Measurements from ENCODE around the gene ITGA5. TPM values are rescaled to one million over a fixed set of nuclear protein-coding genes. Genes with fewer than 3 reads are reported as not detected.

Gene ITGA5
- total and polyA plus RNA-seq, 9 of the 15 experiments (the other 6 are each of a cell fraction or from before 2014, with no cell fraction given): 9.1 to 82.1 (median 47.4) TPM

- TF ChIP-seq ARID4B (CRISPR knock-in tag; IDR thresholded peaks at IDR 0.05) (no peak), SREBF1 (IDR thresholded peaks at IDR 0.05; ENCODE audit: borderline replicate concordance, low read depth, low read length) (no peak), GABPA (tag; conservative IDR thresholded peaks at IDR 0.05; ENCODE audit: low read depth) (0 out of 2 replicates have a peak, but pooled peaks have one; percentile 2), NBN (IDR thresholded peaks at IDR 0.05; ENCODE audit: low read depth) (no peak), CHD1 (IDR thresholded peaks at IDR 0.05; ENCODE audit: low read length) (peak; percentile 58), NRF1 (conservative IDR thresholded peaks at IDR 0.05 in 1 of 2, IDR thresholded peaks at IDR 0.05 in 1 of 2) (0 out of 4 replicates have a peak, but pooled peaks of 1 of the 2 experiments have one; percentile 10), GTF2E2 (tag; IDR thresholded peaks at IDR 0.05) (0 out of 2 replicates have a peak, but pooled peaks have one; percentile 7), TFE3 (CRISPR knock-in tag; IDR thresholded peaks at IDR 0.05) (no peak), ARID1B (IDR thresholded peaks at IDR 0.05) (no peak)
Observed at GRCh38 chr12:54418441-54419087, 502 bp downstream of the ITGA5 start (continued).
